ENCODE measurements around the gene GRHL1. TPM values are rescaled to one million over a fixed set of nuclear protein-coding genes. Genes with fewer than 3 reads are reported as not detected.

The GRHL1 gene
- total and polyA plus RNA-seq, 9 of the 15 experiments (the other 6 are each of a cell fraction or from before 2014, with no cell fraction given), result 1.7 to 6.1 (median 4.7) TPM

GRCh38 chr2:10030311-10030736, 78.8 kb downstream of the GRHL1 start (continued):
- TF ChIP-seq TRIM28 (IDR thresholded peaks at IDR 0.05), result no peak
- TF ChIP-seq PTBP1 (IDR thresholded peaks at IDR 0.05; ENCODE audit: low read depth, low read length), result no peak
- TF ChIP-seq HNRNPLL (IDR thresholded peaks at IDR 0.05; ENCODE audit: low read depth, low read length, poor library complexity, severe bottlenecking), result no peak
- peak; percentile 90 for TF ChIP-seq TOE1 (IDR thresholded peaks at IDR 0.05; ENCODE audit: borderline replicate concordance)
- 0 out of 2 replicates have a peak, but pooled peaks have one; percentile 38 for TF ChIP-seq TOE1 (CRISPR knock-in tag; IDR thresholded peaks at IDR 0.05; ENCODE audit: borderline replicate concordance, low read depth)
- TF ChIP-seq PPARD (CRISPR knock-in tag; IDR thresholded peaks at IDR 0.05), result no peak
- no peak for TF ChIP-seq NFIC (IDR thresholded peaks at IDR 0.05)
- TF ChIP-seq ESRRA (IDR thresholded peaks at IDR 0.05; ENCODE audit: borderline replicate concordance, low read depth), result peak; percentile 23; the same call in 1 of the 2 replicates
- TF ChIP-seq, protein P1, sequence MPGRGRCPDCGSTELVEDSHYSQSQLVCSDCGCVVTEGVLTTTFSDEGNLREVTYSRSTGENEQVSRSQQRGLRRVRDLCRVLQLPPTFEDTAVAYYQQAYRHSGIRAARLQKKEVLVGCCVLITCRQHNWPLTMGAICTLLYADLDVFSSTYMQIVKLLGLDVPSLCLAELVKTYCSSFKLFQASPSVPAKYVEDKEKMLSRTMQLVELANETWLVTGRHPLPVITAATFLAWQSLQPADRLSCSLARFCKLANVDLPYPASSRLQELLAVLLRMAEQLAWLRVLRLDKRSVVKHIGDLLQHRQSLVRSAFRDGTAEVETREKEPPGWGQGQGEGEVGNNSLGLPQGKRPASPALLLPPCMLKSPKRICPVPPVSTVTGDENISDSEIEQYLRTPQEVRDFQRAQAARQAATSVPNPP (IDR thresholded peaks at IDR 0.05; ENCODE audit: borderline replicate concordance, insufficient read depth, insufficient read length), result no peak
- no peak for TF ChIP-seq TEAD4 (IDR thresholded peaks at IDR 0.05; ENCODE audit: low read length)
- no peak for TF ChIP-seq TEAD4 (CRISPR knock-in tag; IDR thresholded peaks at IDR 0.05; ENCODE audit: borderline replicate concordance)
- TF ChIP-seq ZNF124 (CRISPR knock-in tag; IDR thresholded peaks at IDR 0.05), result no peak
- TF ChIP-seq HDAC2 (IDR thresholded peaks at IDR 0.05), result no peak; the same call in 1 of the 2 replicates
- no peak for TF ChIP-seq BDP1 (IDR thresholded peaks at IDR 0.05; ENCODE audit: insufficient read depth, insufficient read length)
- TF ChIP-seq ETS1 (conservative IDR thresholded peaks at IDR 0.05; ENCODE audit: control insufficient read depth, low read depth, low read length), result no peak
- TF ChIP-seq GATAD2A (IDR thresholded peaks at IDR 0.05), result no peak
- TF ChIP-seq ZFPM2 (CRISPR knock-in tag; IDR thresholded peaks at IDR 0.05), result no peak
- TF ChIP-seq ZNF717 (CRISPR knock-in tag; IDR thresholded peaks at IDR 0.05), result no peak
- TF ChIP-seq ZNF778 (CRISPR knock-in tag; IDR thresholded peaks at IDR 0.05), result no peak
- no peak for TF ChIP-seq ZNF311 (CRISPR knock-in tag; IDR thresholded peaks at IDR 0.05)
- 0 out of 2 replicates have a peak, but pooled peaks have one; percentile 24 for TF ChIP-seq ZBED1 (IDR thresholded peaks at IDR 0.05)
- TF ChIP-seq NFXL1 (CRISPR knock-in tag; IDR thresholded peaks at IDR 0.05), result no peak
- TF ChIP-seq POLR2A (conservative IDR thresholded peaks at IDR 0.05), result peak; percentile 56
- no peak for TF ChIP-seq RBM14 (IDR thresholded peaks at IDR 0.05; ENCODE audit: borderline replicate concordance, insufficient read depth, low read depth, low read length)
- TF ChIP-seq CBX1 (IDR thresholded peaks at IDR 0.05; ENCODE audit: low read depth), result no peak
- no peak for TF ChIP-seq HSF4 (CRISPR knock-in tag; IDR thresholded peaks at IDR 0.05; ENCODE audit: borderline replicate concordance)
- peak; percentile 25; the same call in 1 of the 2 replicates for TF ChIP-seq HCFC1 (IDR thresholded peaks at IDR 0.05; ENCODE audit: low read depth, low read length)
- TF ChIP-seq PHB (CRISPR knock-in tag; IDR thresholded peaks at IDR 0.05), result no peak
- TF ChIP-seq SP2 (IDR thresholded peaks at IDR 0.05; ENCODE audit: extremely low read depth, low read depth, low read length, poor library complexity, severe bottlenecking), result no peak
- TF ChIP-seq, protein P2, sequence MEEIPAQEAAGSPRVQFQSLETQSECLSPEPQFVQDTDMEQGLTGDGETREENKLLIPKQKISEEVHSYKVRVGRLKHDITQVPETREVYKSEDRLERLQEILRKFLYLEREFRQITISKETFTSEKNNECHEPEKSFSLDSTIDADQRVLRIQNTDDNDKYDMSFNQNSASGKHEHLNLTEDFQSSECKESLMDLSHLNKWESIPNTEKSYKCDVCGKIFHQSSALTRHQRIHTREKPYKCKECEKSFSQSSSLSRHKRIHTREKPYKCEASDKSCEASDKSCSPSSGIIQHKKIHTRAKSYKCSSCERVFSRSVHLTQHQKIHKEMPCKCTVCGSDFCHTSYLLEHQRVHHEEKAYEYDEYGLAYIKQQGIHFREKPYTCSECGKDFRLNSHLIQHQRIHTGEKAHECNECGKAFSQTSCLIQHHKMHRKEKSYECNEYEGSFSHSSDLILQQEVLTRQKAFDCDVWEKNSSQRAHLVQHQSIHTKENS (CRISPR knock-in tag; IDR thresholded peaks at IDR 0.05), result no peak
- TF ChIP-seq STAG1 (CRISPR knock-in tag; IDR thresholded peaks at IDR 0.05; ENCODE audit: borderline replicate concordance), result no peak

All from K562 (cell line).